Measurements from ENCODE around the gene PRKCE. TPM values are rescaled to one million over a fixed set of nuclear protein-coding genes. Genes with fewer than 3 reads are reported as not detected.

PRKCE gene
- total RNA-seq, 1 donor from 2014 or later, result 12.0 TPM

DNA sequence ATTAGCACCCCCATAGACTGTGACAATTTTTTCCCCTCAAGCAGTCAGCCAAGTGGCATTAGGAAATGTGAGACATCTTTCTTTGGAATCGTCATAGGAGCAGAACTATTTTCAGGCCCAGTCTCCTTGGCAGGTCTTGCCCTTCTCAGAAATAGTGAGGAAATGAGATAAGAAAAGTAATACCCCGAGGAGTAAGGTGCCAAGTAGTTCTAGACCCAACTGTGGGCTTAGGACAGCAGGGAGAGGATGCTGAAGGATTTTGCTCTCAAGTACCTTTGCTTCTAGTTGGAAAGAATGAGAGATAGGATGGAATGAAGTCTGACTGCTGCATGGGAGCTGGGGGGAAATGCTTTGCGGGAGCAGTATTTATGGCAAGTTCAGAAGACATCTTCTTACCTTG lies 31.8 kb downstream of the PRKCE start:
- no peaks in the 10 kb centered on the region for H3K27me3 Mint-ChIP-seq (ENCODE audit: low read depth)
- H3K9me3 Mint-ChIP-seq (ENCODE audit: low read depth), result no peaks in the 10 kb centered on the region
- no peak for TF ChIP-seq CTCF (IDR thresholded peaks at IDR 0.05)
- H3K4me3 Mint-ChIP-seq (ENCODE audit: unreplicated experiment), result no peak overlapping the region
- no peak for DNase-seq (ENCODE audit: low spot score)
- no peaks in the 10 kb centered on the region for H3K36me3 Mint-ChIP-seq (ENCODE audit: low read depth)
- H3K4me1 Mint-ChIP-seq (ENCODE audit: low read depth), result peaks cover 10% of the 10 kb centered on the region
- H3K27ac Mint-ChIP-seq (ENCODE audit: unreplicated experiment), result no peak overlapping the region

DNA sequence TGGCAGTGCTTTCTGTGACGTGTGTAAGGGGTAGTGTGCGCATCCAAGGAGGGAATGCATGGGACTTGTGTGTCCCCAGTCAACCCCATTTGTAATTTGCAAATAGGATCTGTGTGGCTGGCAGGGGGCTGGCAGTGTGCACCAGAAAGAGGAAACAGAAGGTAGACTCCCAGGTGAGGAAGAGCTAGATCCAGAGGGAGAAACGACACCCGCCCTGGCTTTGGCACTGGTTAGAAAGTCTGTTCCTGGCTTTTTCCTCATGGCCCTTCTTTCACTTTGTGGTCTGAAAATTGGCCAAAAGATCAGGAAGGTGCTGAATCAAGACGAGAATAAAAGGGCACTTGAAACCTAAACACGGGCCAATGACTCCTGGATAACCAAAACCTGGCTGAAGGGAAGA lies 33.3 kb downstream of the PRKCE start:
- DNase-seq (ENCODE audit: low spot score), result no peak
- peaks cover 10% of the 10 kb centered on the region for H3K4me1 Mint-ChIP-seq (ENCODE audit: low read depth)
- H3K27ac Mint-ChIP-seq (ENCODE audit: unreplicated experiment), result no peak overlapping the region
- no peak overlapping the region for H3K4me3 Mint-ChIP-seq (ENCODE audit: unreplicated experiment)
- no peaks in the 10 kb centered on the region for H3K36me3 Mint-ChIP-seq (ENCODE audit: low read depth)
- H3K9me3 Mint-ChIP-seq (ENCODE audit: low read depth), result no peaks in the 10 kb centered on the region
- H3K27me3 Mint-ChIP-seq (ENCODE audit: low read depth), result no peaks in the 10 kb centered on the region
- TF ChIP-seq CTCF (IDR thresholded peaks at IDR 0.05), result no peak

DNA sequence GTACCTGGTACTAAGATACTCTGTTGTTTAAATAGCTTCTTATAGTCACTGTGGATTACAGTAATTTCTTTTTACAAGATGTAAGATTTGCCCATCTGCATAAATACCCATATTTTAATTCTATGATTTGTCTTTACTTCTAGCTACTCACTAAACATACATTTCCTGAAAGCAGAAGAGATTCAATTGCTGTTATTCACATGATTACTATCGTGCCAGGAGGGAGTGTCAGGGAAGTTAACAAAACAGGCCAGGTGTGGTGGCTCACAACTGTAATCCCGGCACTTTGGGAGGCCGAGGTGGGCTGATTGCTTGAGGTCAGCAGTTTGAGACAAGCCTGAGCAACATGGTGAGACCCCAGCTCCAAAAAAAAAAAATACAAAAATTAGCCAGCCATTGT lies 33.8 kb downstream of the PRKCE start:
- no peak overlapping the region for H3K27ac Mint-ChIP-seq (ENCODE audit: unreplicated experiment)
- H3K4me3 Mint-ChIP-seq (ENCODE audit: unreplicated experiment), result no peak overlapping the region
- no peaks in the 10 kb centered on the region for H3K9me3 Mint-ChIP-seq (ENCODE audit: low read depth)
- H3K4me1 Mint-ChIP-seq (ENCODE audit: low read depth), result peaks cover 12% of the 10 kb centered on the region
- no peak for TF ChIP-seq CTCF (IDR thresholded peaks at IDR 0.05)
- no peaks in the 10 kb centered on the region for H3K27me3 Mint-ChIP-seq (ENCODE audit: low read depth)
- no peak for DNase-seq (ENCODE audit: low spot score)
- H3K36me3 Mint-ChIP-seq (ENCODE audit: low read depth), result no peaks in the 10 kb centered on the region

DNA sequence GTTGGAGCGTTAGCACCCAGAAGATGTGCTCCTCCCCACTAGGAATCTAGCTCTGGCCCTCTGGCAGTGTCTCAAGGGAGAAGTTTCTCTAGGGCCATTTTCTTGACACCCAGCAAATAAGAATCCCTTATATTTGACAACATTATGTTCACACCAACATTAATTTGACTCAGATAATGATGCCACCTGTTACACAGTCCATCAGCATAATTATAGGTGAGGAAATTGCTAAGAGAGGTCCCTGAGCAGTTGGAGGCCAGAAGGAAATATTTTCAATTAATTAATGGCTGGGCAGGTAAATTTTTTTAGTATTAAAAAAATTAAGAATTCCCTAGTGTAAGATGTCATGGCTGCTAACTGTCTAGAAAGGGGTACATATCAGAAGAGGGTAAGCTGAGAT lies 36.5 kb downstream of the PRKCE start:
- Mint-ChIP-seq H3K4me3 (ENCODE audit: unreplicated experiment) (no peak overlapping the region), H3K27ac (ENCODE audit: unreplicated experiment) (no peak overlapping the region), H3K27me3 (ENCODE audit: low read depth) (no peaks in the 10 kb centered on the region), H3K9me3 (ENCODE audit: low read depth) (no peaks in the 10 kb centered on the region), H3K4me1 (ENCODE audit: low read depth) (peaks cover 3% of the 10 kb centered on the region), H3K36me3 (ENCODE audit: low read depth) (no peaks in the 10 kb centered on the region)
- no peak for TF ChIP-seq CTCF (IDR thresholded peaks at IDR 0.05)
- no peak for DNase-seq (ENCODE audit: low spot score)

GRCh38 chr2:45688479-45689298 lies 37.2 kb downstream of the PRKCE start:
- no peaks in the 10 kb centered on the region for H3K9me3 Mint-ChIP-seq (ENCODE audit: low read depth)
- H3K27ac Mint-ChIP-seq (ENCODE audit: unreplicated experiment), result no peak overlapping the region
- TF ChIP-seq CTCF (IDR thresholded peaks at IDR 0.05), result no peak
- peaks cover 3% of the 10 kb centered on the region for H3K4me1 Mint-ChIP-seq (ENCODE audit: low read depth)
- H3K4me3 Mint-ChIP-seq (ENCODE audit: unreplicated experiment), result no peak overlapping the region
- DNase-seq (ENCODE audit: low spot score), result no peak
- H3K27me3 Mint-ChIP-seq (ENCODE audit: low read depth), result no peaks in the 10 kb centered on the region
- H3K36me3 Mint-ChIP-seq (ENCODE audit: low read depth), result no peaks in the 10 kb centered on the region
